ENCODE results near the gene TCEANC2.

DNA sequence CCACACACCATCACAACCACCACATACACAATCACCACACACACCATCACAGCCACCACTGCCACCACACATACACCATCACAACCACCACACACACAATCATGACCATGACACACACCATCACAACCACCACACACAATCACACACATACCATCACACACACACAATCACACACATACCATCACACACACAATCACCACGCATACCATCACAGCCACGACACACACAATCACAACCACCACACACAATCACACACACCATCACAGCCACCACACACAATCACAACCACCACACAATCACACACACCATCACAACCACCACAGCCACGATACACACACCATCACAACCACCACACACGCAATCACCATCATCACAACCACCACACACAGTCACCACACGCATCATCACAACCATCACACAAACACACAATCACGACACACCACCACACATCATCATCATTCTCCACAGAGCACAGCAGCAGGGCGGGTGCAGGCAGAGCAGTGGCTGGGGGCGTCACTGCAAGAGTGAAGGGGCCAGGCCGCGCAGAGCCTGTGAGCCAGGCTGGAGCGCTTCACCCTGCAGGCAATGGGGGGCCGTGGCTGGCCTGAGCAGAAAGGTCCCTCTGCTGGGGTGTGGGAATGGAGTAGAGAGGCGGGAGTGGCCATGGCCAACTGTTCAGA is 66.8 kb downstream of the TCEANC2 start:
- TF ChIP-seq EZH2 (IDR thresholded peaks at IDR 0.05; ENCODE audit: low read depth, unreplicated experiment) (no peak), POLR2AphosphoS5 (IDR thresholded peaks at IDR 0.05; ENCODE audit: low read depth) (no peak), CREB1 (CRISPR knock-in tag; IDR thresholded peaks at IDR 0.05; ENCODE audit: low read depth) (no peak), JUNB (IDR thresholded peaks at IDR 0.05; ENCODE audit: unreplicated experiment) (no peak), EZH2phosphoT487 (IDR thresholded peaks at IDR 0.05; ENCODE audit: unreplicated experiment) (no peak), STAT1 (IDR thresholded peaks at IDR 0.05; ENCODE audit: unreplicated experiment) (no peak), ZNF114 (CRISPR knock-in tag; IDR thresholded peaks at IDR 0.05) (no peak)
- TF ChIP-seq, protein P1, sequence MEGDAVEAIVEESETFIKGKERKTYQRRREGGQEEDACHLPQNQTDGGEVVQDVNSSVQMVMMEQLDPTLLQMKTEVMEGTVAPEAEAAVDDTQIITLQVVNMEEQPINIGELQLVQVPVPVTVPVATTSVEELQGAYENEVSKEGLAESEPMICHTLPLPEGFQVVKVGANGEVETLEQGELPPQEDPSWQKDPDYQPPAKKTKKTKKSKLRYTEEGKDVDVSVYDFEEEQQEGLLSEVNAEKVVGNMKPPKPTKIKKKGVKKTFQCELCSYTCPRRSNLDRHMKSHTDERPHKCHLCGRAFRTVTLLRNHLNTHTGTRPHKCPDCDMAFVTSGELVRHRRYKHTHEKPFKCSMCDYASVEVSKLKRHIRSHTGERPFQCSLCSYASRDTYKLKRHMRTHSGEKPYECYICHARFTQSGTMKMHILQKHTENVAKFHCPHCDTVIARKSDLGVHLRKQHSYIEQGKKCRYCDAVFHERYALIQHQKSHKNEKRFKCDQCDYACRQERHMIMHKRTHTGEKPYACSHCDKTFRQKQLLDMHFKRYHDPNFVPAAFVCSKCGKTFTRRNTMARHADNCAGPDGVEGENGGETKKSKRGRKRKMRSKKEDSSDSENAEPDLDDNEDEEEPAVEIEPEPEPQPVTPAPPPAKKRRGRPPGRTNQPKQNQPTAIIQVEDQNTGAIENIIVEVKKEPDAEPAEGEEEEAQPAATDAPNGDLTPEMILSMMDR (conservative IDR thresholded peaks at IDR 0.05; ENCODE audit: low read depth in 2 of 2) = no peak
- TF ChIP-seq, protein P2, sequence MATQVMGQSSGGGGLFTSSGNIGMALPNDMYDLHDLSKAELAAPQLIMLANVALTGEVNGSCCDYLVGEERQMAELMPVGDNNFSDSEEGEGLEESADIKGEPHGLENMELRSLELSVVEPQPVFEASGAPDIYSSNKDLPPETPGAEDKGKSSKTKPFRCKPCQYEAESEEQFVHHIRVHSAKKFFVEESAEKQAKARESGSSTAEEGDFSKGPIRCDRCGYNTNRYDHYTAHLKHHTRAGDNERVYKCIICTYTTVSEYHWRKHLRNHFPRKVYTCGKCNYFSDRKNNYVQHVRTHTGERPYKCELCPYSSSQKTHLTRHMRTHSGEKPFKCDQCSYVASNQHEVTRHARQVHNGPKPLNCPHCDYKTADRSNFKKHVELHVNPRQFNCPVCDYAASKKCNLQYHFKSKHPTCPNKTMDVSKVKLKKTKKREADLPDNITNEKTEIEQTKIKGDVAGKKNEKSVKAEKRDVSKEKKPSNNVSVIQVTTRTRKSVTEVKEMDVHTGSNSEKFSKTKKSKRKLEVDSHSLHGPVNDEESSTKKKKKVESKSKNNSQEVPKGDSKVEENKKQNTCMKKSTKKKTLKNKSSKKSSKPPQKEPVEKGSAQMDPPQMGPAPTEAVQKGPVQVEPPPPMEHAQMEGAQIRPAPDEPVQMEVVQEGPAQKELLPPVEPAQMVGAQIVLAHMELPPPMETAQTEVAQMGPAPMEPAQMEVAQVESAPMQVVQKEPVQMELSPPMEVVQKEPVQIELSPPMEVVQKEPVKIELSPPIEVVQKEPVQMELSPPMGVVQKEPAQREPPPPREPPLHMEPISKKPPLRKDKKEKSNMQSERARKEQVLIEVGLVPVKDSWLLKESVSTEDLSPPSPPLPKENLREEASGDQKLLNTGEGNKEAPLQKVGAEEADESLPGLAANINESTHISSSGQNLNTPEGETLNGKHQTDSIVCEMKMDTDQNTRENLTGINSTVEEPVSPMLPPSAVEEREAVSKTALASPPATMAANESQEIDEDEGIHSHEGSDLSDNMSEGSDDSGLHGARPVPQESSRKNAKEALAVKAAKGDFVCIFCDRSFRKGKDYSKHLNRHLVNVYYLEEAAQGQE (IDR thresholded peaks at IDR 0.05; ENCODE audit: unreplicated experiment) = no peak
- TF ChIP-seq, protein P3, sequence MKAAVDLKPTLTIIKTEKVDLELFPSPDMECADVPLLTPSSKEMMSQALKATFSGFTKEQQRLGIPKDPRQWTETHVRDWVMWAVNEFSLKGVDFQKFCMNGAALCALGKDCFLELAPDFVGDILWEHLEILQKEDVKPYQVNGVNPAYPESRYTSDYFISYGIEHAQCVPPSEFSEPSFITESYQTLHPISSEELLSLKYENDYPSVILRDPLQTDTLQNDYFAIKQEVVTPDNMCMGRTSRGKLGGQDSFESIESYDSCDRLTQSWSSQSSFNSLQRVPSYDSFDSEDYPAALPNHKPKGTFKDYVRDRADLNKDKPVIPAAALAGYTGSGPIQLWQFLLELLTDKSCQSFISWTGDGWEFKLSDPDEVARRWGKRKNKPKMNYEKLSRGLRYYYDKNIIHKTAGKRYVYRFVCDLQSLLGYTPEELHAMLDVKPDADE (IDR thresholded peaks at IDR 0.05) = no peak
